ENCODE results near the gene MELK.

The MELK gene

GRCh38 chr9:36637491-36638270 is 65.0 kb downstream of the MELK start:
- no peak overlapping the region for H3K27ac ChIP-seq (ENCODE audit: low read depth, low read length, poor library complexity, severe bottlenecking)
- TF ChIP-seq CTCF (IDR thresholded peaks at IDR 0.05; ENCODE audit: low read length) = peak; percentile 27
- TF ChIP-seq EZH2 (IDR thresholded peaks at IDR 0.05; ENCODE audit: borderline replicate concordance, low read length) = no peak

GRCh38 chr9:36640771-36641381 is 68.2 kb downstream of the MELK start:
- no peaks in the 10 kb centered on the region for H3K9me2 ChIP-seq (ENCODE audit: low read depth, low read length)
- H3K27ac ChIP-seq (ENCODE audit: low read depth, low read length, poor library complexity, severe bottlenecking) = no peak overlapping the region
- no peaks in the 10 kb centered on the region for H3F3A ChIP-seq (ENCODE audit: insufficient read depth, low read length)
- H3K27me3 ChIP-seq (ENCODE audit: insufficient read depth, low read length) = no peaks in the 10 kb centered on the region
- H3K9ac ChIP-seq (ENCODE audit: low read length) = no peak overlapping the region
- peaks cover 5% of the 10 kb centered on the region for H3K4me1 ChIP-seq (ENCODE audit: insufficient read depth, low read length, severe bottlenecking)
- no peak overlapping the region for H2AFZ ChIP-seq (ENCODE audit: low read length)
- no peak overlapping the region for H3K4me2 ChIP-seq (ENCODE audit: low read length)
- no peaks in the 10 kb centered on the region for H3K9me3 ChIP-seq (ENCODE audit: low read length)
- H4K20me1 ChIP-seq (ENCODE audit: insufficient read depth, low read length) = no peaks in the 10 kb centered on the region
- H3K4me3 ChIP-seq (ENCODE audit: low read depth, low read length, poor library complexity, severe bottlenecking) = no peak overlapping the region
- no peak for TF ChIP-seq EZH2 (IDR thresholded peaks at IDR 0.05; ENCODE audit: borderline replicate concordance, low read length)
- TF ChIP-seq CTCF (IDR thresholded peaks at IDR 0.05; ENCODE audit: low read length) = no peak
- H3K79me2 ChIP-seq (ENCODE audit: insufficient read depth, low read length) = no peaks in the 10 kb centered on the region
- H3K36me3 ChIP-seq (ENCODE audit: insufficient read depth, low read length) = peaks cover 68% of the 10 kb centered on the region

More at GRCh38 chr9:36637491-36638270, 65.0 kb downstream of the MELK start:
- peaks cover 71% of the 10 kb centered on the region for H3K36me3 ChIP-seq (ENCODE audit: insufficient read depth, low read length)
- no peaks in the 10 kb centered on the region for H3K79me2 ChIP-seq (ENCODE audit: insufficient read depth, low read length)
- H3K4me1 ChIP-seq (ENCODE audit: insufficient read depth, low read length, severe bottlenecking) = peaks cover 5% of the 10 kb centered on the region
- H3K27me3 ChIP-seq (ENCODE audit: insufficient read depth, low read length) = no peaks in the 10 kb centered on the region
- no peaks in the 10 kb centered on the region for H3K9me3 ChIP-seq (ENCODE audit: low read length)
- H3K9me2 ChIP-seq (ENCODE audit: low read depth, low read length) = no peaks in the 10 kb centered on the region
- H3K4me3 ChIP-seq (ENCODE audit: low read depth, low read length, poor library complexity, severe bottlenecking) = no peak overlapping the region
- H3F3A ChIP-seq (ENCODE audit: insufficient read depth, low read length) = no peaks in the 10 kb centered on the region
- H4K20me1 ChIP-seq (ENCODE audit: insufficient read depth, low read length) = no peaks in the 10 kb centered on the region
- no peak overlapping the region for H3K9ac ChIP-seq (ENCODE audit: low read length)
- no peak overlapping the region for H3K4me2 ChIP-seq (ENCODE audit: low read length)
- no peak overlapping the region for H2AFZ ChIP-seq (ENCODE audit: low read length)

- Histone ChIP-seq H3K9me2 (ENCODE audit: low read depth, low read length) (no peaks in the 10 kb centered on the region), H3K4me1 (ENCODE audit: insufficient read depth, low read length, severe bottlenecking) (peaks cover 5% of the 10 kb centered on the region), H4K20me1 (ENCODE audit: insufficient read depth, low read length) (no peaks in the 10 kb centered on the region), H3K27me3 (ENCODE audit: insufficient read depth, low read length) (no peaks in the 10 kb centered on the region), H2AFZ (ENCODE audit: low read length) (no peak overlapping the region), H3K9me3 (ENCODE audit: low read length) (no peaks in the 10 kb centered on the region), H3K27ac (ENCODE audit: low read depth, low read length, poor library complexity, severe bottlenecking) (no peak overlapping the region), H3K4me3 (ENCODE audit: low read depth, low read length, poor library complexity, severe bottlenecking) (no peak overlapping the region), H3K4me2 (ENCODE audit: low read length) (no peak overlapping the region), H3K9ac (ENCODE audit: low read length) (no peak overlapping the region), H3K36me3 (ENCODE audit: insufficient read depth, low read length) (peaks cover 79% of the 10 kb centered on the region), H3K79me2 (ENCODE audit: insufficient read depth, low read length) (no peaks in the 10 kb centered on the region), H3F3A (ENCODE audit: insufficient read depth, low read length) (no peaks in the 10 kb centered on the region)
- TF ChIP-seq EZH2 (IDR thresholded peaks at IDR 0.05; ENCODE audit: borderline replicate concordance, low read length) = no peak
- no peak for TF ChIP-seq CTCF (IDR thresholded peaks at IDR 0.05; ENCODE audit: low read length)
Observed at GRCh38 chr9:36642817-36643216, 70.1 kb downstream of the MELK start.

Data from OCI-LY1 (cell line).